HG02870 (cell line): ENCODE data around the gene TMEM255B.

Source experiments
- ATAC-seq: cut with Tn5 transposase; IDR thresholded peaks from one replicate; pipeline ENCODE4 v1.9.1; 2021; ENCODE audit warnings: mild to moderate bottlenecking, moderate library complexity; ENCODE audit not compliant: unreplicated experiment

Gene TMEM255B

DNA sequence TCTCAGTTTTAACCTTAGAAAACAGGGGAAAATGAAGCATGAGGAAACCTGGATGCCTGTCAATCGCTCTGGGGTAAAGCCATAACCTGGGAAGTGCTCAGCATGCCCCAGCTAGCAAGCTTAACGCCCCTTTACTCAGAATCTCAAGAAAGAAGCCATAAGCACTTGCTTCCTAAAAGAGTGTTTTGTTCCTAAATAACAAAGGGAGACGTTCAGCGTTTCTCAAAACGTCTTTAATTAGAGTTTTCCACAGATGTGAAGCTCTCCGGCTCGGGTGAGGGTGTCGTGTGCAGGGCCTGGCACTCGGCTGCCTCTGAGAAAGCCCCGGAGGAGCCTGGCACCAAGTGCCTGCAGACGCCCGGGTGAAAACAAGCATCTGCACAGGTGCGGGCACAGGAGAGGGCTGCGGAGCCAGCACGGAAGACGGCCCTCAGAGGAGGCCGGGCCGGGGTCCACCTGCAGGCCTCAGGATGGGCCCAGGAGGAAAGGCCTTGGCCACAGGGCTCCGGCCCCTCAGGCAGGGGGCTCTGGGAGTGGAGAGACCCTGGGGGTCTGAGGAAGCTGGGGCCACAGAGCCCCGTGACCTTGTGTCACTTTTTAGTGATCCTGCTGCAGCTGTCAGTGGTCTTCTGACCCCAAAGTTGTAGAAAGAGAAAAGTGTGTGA is 98.6 kb downstream of the TMEM255B start:
- no peak for ATAC-seq

DNA sequence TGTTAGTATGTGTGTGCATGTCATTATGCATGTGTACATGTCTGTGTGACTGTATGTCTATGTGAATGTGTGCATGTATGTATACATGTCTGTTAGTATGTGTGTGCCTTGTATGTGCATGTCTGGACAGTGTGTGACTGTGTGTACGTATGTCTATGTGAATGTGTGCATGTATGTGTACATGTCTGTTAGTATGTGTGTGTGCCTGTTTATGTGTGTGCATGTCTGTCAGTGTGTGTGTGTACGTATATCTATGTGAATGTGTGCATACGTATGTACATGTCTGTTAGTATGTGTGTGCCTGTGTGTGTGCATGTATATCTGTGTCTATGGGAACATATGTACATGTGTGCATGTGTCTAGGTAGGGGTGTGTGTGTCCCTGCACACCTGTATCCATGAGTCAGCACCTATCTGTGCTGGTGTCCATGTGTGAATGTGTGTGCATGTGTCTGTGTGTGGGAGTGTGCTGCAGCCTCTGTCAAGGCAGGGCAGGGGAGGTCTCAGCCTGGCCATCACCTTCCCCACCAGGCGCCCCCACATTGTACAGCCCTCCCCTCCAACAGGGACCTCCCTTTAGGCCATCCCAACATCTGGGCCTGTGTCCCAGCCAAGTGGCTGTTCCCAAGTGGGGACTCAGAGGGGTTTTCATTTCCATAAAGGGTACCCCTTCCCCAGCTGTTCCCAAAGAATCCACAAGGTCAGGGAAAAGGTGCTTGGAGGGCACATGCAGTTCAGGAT is 100.5 kb downstream of the TMEM255B start:
- no peak for ATAC-seq

GRCh38 chr13:113860051-113860664 is 101.1 kb downstream of the TMEM255B start:
- ATAC-seq: no peak

- no peak for ATAC-seq
These were observed 101.8 kb downstream of the TMEM255B start for GRCh38 chr13:113860665-113861432.

- no peak for ATAC-seq
These were observed 102.5 kb downstream of the TMEM255B start for GRCh38 chr13:113861433-113862030.

- ATAC-seq: no peak
These were observed 103.3 kb downstream of the TMEM255B start for GRCh38 chr13:113862191-113862930.

DNA sequence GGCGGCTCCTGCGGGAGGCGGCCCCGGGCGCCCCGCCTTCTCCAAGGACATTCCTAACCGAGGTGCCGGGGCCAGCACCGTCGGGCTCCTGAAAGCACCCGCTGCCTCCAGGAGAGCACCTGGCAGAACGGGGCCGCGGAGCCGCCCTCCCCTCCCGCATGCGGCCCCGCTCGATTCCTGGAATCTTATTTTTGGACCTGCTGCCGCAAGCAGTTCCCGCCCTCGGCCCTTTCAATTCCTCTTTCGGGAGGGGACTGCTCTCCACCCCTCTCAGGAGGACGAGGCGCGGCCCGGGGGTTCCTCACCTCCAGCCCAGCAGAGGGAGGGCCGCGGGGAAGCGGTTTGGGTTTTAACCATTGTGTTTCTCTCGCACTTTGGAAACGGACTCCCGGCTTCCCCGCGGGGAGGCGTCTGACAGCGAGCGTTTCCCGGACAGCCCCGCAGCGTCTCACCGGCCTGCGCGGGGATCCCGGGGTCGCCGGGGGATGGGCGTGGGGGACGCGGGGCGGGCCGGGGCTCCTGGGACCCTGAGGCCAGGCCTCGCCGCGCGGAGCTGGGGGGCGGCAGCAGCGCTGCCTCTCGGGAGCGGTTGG is 104.0 kb downstream of the TMEM255B start:
- no peak for ATAC-seq

- no peak for ATAC-seq
These were observed 104.7 kb downstream of the TMEM255B start, which contains the start of gene GAS6 for GRCh38 chr13:113863524-113864272. Gene GAS6, minus strand, starts transcription at chr13:113864076. Its CDS starts 156 bp downstream, at chr13:113863920.

GRCh38 chr13:113864273-113864890 is 105.4 kb downstream of the TMEM255B start:
- ATAC-seq: no peak

- ATAC-seq: no peak
These were observed 106.4 kb downstream of the TMEM255B start for GRCh38 chr13:113865427-113865826.
